ENCODE results near the gene HS6ST1.

GRCh38 chr2:128233790-128234395 is 84.8 kb downstream of the HS6ST1 start:
- TF ChIP-seq CTCF (IDR thresholded peaks at IDR 0.05) (no peak; the same call in 1 of the 2 replicates), SIN3A (IDR thresholded peaks at IDR 0.05; ENCODE audit: borderline replicate concordance, insufficient read depth, low read depth, low read length) (no peak), POLR2AphosphoS5 (IDR thresholded peaks at IDR 0.05; ENCODE audit: low read depth, low read length) (no peak), REST (IDR thresholded peaks at IDR 0.05; ENCODE audit: insufficient read depth in 1 of 2, low read depth in 2 of 2, low read length in 1 of 2) (no peak), TCF7L2 (IDR thresholded peaks at IDR 0.05; ENCODE audit: low read depth, low read length) (no peak)

Data from Panc1 (cell line).